Measurements from ENCODE around the gene AREG.

GRCh38 chr4:74490736-74491135 lies 45.8 kb downstream of the AREG start:
- TF ChIP-seq POLR2A (IDR thresholded peaks at IDR 0.05; ENCODE audit: low read depth, low read length) (no peak), CTCF (conservative IDR thresholded peaks at IDR 0.05; ENCODE audit: low read depth, low read length) (no peak)

All from IMR-90 (cell line).